ENCODE results near the gene GPX4. TPM values are rescaled to one million over a fixed set of nuclear protein-coding genes. Genes with fewer than 3 reads are reported as not detected.

GPX4 gene
- total and polyA plus RNA-seq, 2 of the 13 experiments (the other 11 are each of a cell fraction or from before 2014, with no cell fraction given) = 535 to 613 TPM

GRCh38 chr19:1104311-1105007, 665 bp downstream of the GPX4 start (continued):
- TF ChIP-seq TERF1 (CRISPR knock-in tag; IDR thresholded peaks at IDR 0.05) = no peak; the same call in 1 of the 2 replicates
- 0 out of 2 replicates have a peak, but pooled peaks have one; percentile 47 for TF ChIP-seq ZHX2 (IDR thresholded peaks at IDR 0.05; ENCODE audit: low read depth)
- TF ChIP-seq ZHX2 (CRISPR knock-in tag; IDR thresholded peaks at IDR 0.05; ENCODE audit: borderline replicate concordance) = no peak
- TF ChIP-seq, protein P1, sequence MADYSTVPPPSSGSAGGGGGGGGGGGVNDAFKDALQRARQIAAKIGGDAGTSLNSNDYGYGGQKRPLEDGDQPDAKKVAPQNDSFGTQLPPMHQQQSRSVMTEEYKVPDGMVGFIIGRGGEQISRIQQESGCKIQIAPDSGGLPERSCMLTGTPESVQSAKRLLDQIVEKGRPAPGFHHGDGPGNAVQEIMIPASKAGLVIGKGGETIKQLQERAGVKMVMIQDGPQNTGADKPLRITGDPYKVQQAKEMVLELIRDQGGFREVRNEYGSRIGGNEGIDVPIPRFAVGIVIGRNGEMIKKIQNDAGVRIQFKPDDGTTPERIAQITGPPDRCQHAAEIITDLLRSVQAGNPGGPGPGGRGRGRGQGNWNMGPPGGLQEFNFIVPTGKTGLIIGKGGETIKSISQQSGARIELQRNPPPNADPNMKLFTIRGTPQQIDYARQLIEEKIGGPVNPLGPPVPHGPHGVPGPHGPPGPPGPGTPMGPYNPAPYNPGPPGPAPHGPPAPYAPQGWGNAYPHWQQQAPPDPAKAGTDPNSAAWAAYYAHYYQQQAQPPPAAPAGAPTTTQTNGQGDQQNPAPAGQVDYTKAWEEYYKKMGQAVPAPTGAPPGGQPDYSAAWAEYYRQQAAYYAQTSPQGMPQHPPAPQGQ (CRISPR knock-in tag; IDR thresholded peaks at IDR 0.05; ENCODE audit: borderline replicate concordance) = no peak
- 0 out of 2 replicates have a peak, but pooled peaks have one; percentile 37 for TF ChIP-seq ZNF670 (CRISPR knock-in tag; IDR thresholded peaks at IDR 0.05; ENCODE audit: borderline replicate concordance)
- no peak for TF ChIP-seq ZNF674 (CRISPR knock-in tag; IDR thresholded peaks at IDR 0.05; ENCODE audit: low read depth)
- TF ChIP-seq ZNF44 (CRISPR knock-in tag; IDR thresholded peaks at IDR 0.05) = no peak
- no peak for TF ChIP-seq BORCS8-MEF2B (CRISPR knock-in tag; IDR thresholded peaks at IDR 0.05)
- peak; percentile 84; the same call in 1 of the 2 replicates for TF ChIP-seq ZNF850 (CRISPR knock-in tag; conservative IDR thresholded peaks at IDR 0.05)
- peak; percentile 76 for TF ChIP-seq ZFY (CRISPR knock-in tag; IDR thresholded peaks at IDR 0.05)
- 0 out of 2 replicates have a peak, but pooled peaks have one; percentile 33 for TF ChIP-seq SNAI1 (CRISPR knock-in tag; IDR thresholded peaks at IDR 0.05; ENCODE audit: borderline replicate concordance)
- TF ChIP-seq ZNF512 (CRISPR knock-in tag; IDR thresholded peaks at IDR 0.05) = no peak
- TF ChIP-seq ZNF816 (CRISPR knock-in tag; IDR thresholded peaks at IDR 0.05; ENCODE audit: borderline replicate concordance) = peak; percentile 87; the same call in 1 of the 2 replicates
- peak; percentile 42; the same call in 1 of the 2 replicates for TF ChIP-seq MXD3 (CRISPR knock-in tag; IDR thresholded peaks at IDR 0.05)
- 0 out of 2 replicates have a peak, but pooled peaks have one; percentile 53 for TF ChIP-seq ZBTB2 (CRISPR knock-in tag; IDR thresholded peaks at IDR 0.05; ENCODE audit: low read depth)
